ENCODE data around the gene UBXN10.

The UBXN10 gene

GRCh38 chr1:20237646-20238045 is 51.8 kb downstream of the UBXN10 start:
- DNase-seq (ENCODE audit: low spot score): no peak

GRCh38 chr1:20240012-20240411 is 54.1 kb downstream of the UBXN10 start:
- DNase-seq (ENCODE audit: low spot score): no peak

DNA sequence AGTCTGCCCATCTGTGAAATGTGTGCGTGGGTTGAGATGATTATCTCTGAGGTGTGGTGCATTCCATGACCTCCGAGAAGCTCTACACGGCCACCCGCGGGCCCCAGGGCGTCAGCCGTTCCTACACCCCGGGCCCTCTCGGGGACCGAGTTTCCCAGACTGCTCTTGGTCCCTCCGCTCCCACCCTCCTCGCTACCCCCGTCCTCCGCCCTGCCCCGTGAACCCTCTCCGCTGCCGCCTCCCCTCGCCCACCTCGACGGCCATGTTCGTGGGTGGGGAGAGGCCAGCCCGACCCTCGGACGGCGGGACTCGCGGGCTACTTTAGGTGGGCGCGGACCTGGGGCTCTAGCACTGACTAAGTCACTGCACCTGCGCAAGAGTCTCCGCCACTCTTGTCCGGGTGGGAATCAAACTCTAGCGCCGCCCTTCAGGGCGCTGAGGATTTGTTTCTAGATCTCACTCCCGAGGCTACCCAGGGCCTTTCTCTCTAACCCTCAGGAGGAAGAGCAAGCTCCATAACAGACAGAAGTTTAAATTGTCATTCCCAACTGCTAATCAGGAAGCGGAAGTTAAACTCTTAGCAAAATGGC is 57.1 kb downstream of the UBXN10 start:
- no peak for DNase-seq (ENCODE audit: low spot score)
